Left hindlimb (tissue), 1 donor: ENCODE results near the gene GOLIM4.
"Not testable (repeated sequence)": the region's sequence is repeated elsewhere in the genome, so short reads cannot be mapped to it uniquely, and the experiment has no call there.

Experiments used
- DNase-seq: peaks from one replicate; pipeline ENCODE4 v3.0.0-alpha.2; 2018

Gene GOLIM4

GRCh38 chr3:168073842-168074605 lies 21.7 kb downstream of the GOLIM4 start:
- DNase-seq = no peak

GRCh38 chr3:168072323-168072650 lies 23.4 kb downstream of the GOLIM4 start:
- no peak for DNase-seq

GRCh38 chr3:168071591-168072322 lies 24.0 kb downstream of the GOLIM4 start:
- no peak for DNase-seq

GRCh38 chr3:168070919-168071318 lies 24.8 kb downstream of the GOLIM4 start:
- no peak for DNase-seq

GRCh38 chr3:168068346-168068745 lies 27.4 kb downstream of the GOLIM4 start:
- DNase-seq = no peak

- no peak for DNase-seq
Measured at GRCh38 chr3:168066882-168067281, 28.8 kb downstream of the GOLIM4 start.

- DNase-seq = no peak
Measured at GRCh38 chr3:168065569-168065968, 30.2 kb downstream of the GOLIM4 start.

- no peak for DNase-seq
Measured at GRCh38 chr3:168063122-168063521, 32.6 kb downstream of the GOLIM4 start.

- no peak for DNase-seq
Measured at GRCh38 chr3:168062679-168063078, 33.0 kb downstream of the GOLIM4 start.

- DNase-seq = no peak
Measured at GRCh38 chr3:168061332-168061996, 34.3 kb downstream of the GOLIM4 start.

- DNase-seq = no peak
Measured at GRCh38 chr3:168060317-168060716, 35.4 kb downstream of the GOLIM4 start.

GRCh38 chr3:168058481-168058880 lies 37.2 kb downstream of the GOLIM4 start:
- DNase-seq = no peak

GRCh38 chr3:168056398-168057230 lies 39.1 kb downstream of the GOLIM4 start:
- not testable (repeated sequence) for DNase-seq

- DNase-seq = no peak
Measured at GRCh38 chr3:168054447-168054846, 41.3 kb downstream of the GOLIM4 start.

- no peak for DNase-seq
Measured at GRCh38 chr3:168053115-168053514, 42.6 kb downstream of the GOLIM4 start.

- no peak for DNase-seq
Measured at GRCh38 chr3:168052515-168052914, 43.2 kb downstream of the GOLIM4 start.

GRCh38 chr3:168051531-168052471 lies 43.9 kb downstream of the GOLIM4 start:
- no peak for DNase-seq

GRCh38 chr3:168051070-168051469 lies 44.7 kb downstream of the GOLIM4 start:
- DNase-seq = no peak

- DNase-seq = no peak
Measured at GRCh38 chr3:168049367-168049974, 46.3 kb downstream of the GOLIM4 start.

GRCh38 chr3:168048414-168049330 lies 47.1 kb downstream of the GOLIM4 start:
- no peak for DNase-seq
